Measurements from ENCODE around the gene APCDD1L.

DNA sequence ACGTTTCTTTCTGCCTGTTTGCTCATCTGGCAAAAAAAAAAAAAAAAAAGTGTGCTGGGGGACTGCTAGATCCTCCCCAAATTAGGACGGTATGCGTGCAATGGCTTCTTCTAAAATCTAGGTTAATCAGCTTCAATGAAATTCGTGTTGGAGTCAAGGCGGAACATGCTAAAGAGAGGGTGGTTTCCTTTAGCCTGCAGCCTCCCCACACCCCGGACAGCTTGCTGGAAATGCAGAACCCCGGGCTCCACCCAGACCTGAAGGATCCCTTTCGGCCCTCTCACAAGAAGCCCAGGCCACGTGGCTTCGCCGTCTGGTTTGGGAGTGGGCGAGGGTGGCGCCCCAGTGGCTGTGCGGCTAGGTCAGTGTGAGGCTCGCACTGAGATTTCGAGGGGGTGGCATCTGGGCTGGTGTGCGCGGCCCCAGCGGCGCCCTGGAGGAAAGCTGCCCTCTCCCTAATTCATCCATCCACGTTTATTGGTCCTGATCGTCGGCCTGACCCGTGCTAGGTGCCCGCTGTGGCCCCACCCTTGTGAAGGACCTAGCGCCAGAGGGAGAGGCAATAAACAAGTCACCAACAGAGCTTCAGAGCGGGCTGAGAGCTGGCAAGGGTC, 49.0 kb downstream of the APCDD1L start:
- TF ChIP-seq, protein P1, sequence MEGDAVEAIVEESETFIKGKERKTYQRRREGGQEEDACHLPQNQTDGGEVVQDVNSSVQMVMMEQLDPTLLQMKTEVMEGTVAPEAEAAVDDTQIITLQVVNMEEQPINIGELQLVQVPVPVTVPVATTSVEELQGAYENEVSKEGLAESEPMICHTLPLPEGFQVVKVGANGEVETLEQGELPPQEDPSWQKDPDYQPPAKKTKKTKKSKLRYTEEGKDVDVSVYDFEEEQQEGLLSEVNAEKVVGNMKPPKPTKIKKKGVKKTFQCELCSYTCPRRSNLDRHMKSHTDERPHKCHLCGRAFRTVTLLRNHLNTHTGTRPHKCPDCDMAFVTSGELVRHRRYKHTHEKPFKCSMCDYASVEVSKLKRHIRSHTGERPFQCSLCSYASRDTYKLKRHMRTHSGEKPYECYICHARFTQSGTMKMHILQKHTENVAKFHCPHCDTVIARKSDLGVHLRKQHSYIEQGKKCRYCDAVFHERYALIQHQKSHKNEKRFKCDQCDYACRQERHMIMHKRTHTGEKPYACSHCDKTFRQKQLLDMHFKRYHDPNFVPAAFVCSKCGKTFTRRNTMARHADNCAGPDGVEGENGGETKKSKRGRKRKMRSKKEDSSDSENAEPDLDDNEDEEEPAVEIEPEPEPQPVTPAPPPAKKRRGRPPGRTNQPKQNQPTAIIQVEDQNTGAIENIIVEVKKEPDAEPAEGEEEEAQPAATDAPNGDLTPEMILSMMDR (IDR thresholded peaks at IDR 0.05) = no peak
- TF ChIP-seq POLR2A (IDR thresholded peaks at IDR 0.05; ENCODE audit: low read depth) = no peak
